RWPE2 (cell line): ENCODE data around the gene TUBE1.

Source experiments
- ATAC-seq: fragments of 200-7000 bp; cut with Tn5 transposase; 3 replicates; pipeline ENCODE4 v1.9.1; 2021; ENCODE audit warnings: low read depth
- DNase-seq: peaks from one replicate; pipeline ENCODE4 v3.0.0-alpha.2; 2020; ENCODE audit warnings: low spot score
- H3K27ac ChIP-seq: fragments of 450-650 bp; 2 replicates; pipeline ENCODE4 v1.5.1; 2017; ENCODE audit warnings: mild to moderate bottlenecking; ENCODE audit not compliant: poor library complexity, severe bottlenecking
- H3K27me3 ChIP-seq: fragments of 250-450 bp; sonication (Bioruptor Pico); 2 replicates; pipeline ENCODE4 v1.5.1; 2021; ENCODE audit warnings: mild to moderate bottlenecking, moderate library complexity; ENCODE audit not compliant: insufficient read depth, poor library complexity, severe bottlenecking
- H3K36me3 ChIP-seq: fragments of 250-450 bp; sonication (Bioruptor Pico); 2 replicates; pipeline ENCODE4 v1.5.1; 2020; ENCODE audit warnings: low read depth, mild to moderate bottlenecking, moderate library complexity
- H3K4me1 ChIP-seq: fragments of 250-450 bp; sonication (Bioruptor Pico); 2 replicates; pipeline ENCODE4 v1.5.1; 2021; ENCODE audit warnings: mild to moderate bottlenecking, moderate library complexity; ENCODE audit not compliant: insufficient read depth, poor library complexity, severe bottlenecking
- H3K4me3 ChIP-seq: fragments of 250-450 bp; sonication (Bioruptor Pico); 2 replicates; pipeline ENCODE4 v1.5.1; 2021; ENCODE audit warnings: mild to moderate bottlenecking, moderate library complexity; ENCODE audit not compliant: severe bottlenecking
- H3K9me3 ChIP-seq: fragments of 250-450 bp; sonication (Bioruptor Pico); 2 replicates; pipeline ENCODE4 v1.5.1; 2021; ENCODE audit warnings: mild to moderate bottlenecking, moderate library complexity; ENCODE audit not compliant: severe bottlenecking
- TF ChIP-seq, protein P1 (sequence below): fragments of 450-650 bp; IDR thresholded peaks from one replicate; pipeline ENCODE4 v1.5.1; 2017; ENCODE audit warnings: mild to moderate bottlenecking, moderate library complexity; ENCODE audit not compliant: poor library complexity, severe bottlenecking

The TUBE1 gene

GRCh38 chr6:112033791-112034615, 53.3 kb downstream of the TUBE1 start:
- H3K4me1 ChIP-seq: peaks cover 3% of the 10 kb centered on the region
- H3K4me3 ChIP-seq: no peak overlapping the region
- TF ChIP-seq, protein P1, sequence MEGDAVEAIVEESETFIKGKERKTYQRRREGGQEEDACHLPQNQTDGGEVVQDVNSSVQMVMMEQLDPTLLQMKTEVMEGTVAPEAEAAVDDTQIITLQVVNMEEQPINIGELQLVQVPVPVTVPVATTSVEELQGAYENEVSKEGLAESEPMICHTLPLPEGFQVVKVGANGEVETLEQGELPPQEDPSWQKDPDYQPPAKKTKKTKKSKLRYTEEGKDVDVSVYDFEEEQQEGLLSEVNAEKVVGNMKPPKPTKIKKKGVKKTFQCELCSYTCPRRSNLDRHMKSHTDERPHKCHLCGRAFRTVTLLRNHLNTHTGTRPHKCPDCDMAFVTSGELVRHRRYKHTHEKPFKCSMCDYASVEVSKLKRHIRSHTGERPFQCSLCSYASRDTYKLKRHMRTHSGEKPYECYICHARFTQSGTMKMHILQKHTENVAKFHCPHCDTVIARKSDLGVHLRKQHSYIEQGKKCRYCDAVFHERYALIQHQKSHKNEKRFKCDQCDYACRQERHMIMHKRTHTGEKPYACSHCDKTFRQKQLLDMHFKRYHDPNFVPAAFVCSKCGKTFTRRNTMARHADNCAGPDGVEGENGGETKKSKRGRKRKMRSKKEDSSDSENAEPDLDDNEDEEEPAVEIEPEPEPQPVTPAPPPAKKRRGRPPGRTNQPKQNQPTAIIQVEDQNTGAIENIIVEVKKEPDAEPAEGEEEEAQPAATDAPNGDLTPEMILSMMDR: no peak
- no peaks in the 10 kb centered on the region for H3K9me3 ChIP-seq
- H3K27ac ChIP-seq: no peak overlapping the region
- DNase-seq (no peak), ATAC-seq (no peak)
- H3K27me3 ChIP-seq: no peaks in the 10 kb centered on the region
- H3K36me3 ChIP-seq: no peaks in the 10 kb centered on the region

- no peak for ATAC-seq
- Histone ChIP-seq H3K27me3 (no peaks in the 10 kb centered on the region), H3K36me3 (no peaks in the 10 kb centered on the region), H3K4me1 (no peaks in the 10 kb centered on the region), H3K27ac (no peak overlapping the region), H3K4me3 (no peak overlapping the region), H3K9me3 (no peaks in the 10 kb centered on the region)
- no peak for DNase-seq
- TF ChIP-seq, protein P1: no peak
Measured at GRCh38 chr6:112032728-112033127, 54.6 kb downstream of the TUBE1 start.

DNA sequence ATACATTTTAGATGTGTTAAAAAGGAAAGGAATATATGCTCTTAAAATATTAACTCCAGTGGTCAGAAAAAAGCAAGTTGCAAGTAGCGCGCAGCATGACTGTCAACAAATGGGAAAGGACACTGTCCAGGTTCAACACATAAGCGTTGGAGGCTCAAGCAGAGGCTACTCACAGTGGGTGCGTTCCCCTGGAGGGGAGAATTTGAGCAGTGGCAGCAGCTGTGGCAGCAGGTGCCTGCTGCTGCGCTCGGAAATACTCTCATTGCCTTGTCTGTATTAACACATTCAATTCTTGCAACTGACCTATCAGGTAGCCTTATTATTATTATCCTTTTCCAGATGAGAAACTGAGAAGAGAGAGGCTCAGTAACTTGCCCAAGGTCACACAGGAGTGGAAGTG, 55.3 kb downstream of the TUBE1 start:
- no peak for ATAC-seq
- DNase-seq: no peak
- TF ChIP-seq, protein P1: no peak

GRCh38 chr6:112030961-112031660, 56.2 kb downstream of the TUBE1 start:
- no peaks in the 10 kb centered on the region for H3K9me3 ChIP-seq
- H3K4me1 ChIP-seq: no peaks in the 10 kb centered on the region
- TF ChIP-seq, protein P1: no peak
- no peaks in the 10 kb centered on the region for H3K27me3 ChIP-seq
- H3K27ac ChIP-seq: no peak overlapping the region
- DNase-seq: no peak
- no peak overlapping the region for H3K4me3 ChIP-seq
- ATAC-seq: no peak
- H3K36me3 ChIP-seq: no peaks in the 10 kb centered on the region

More for the DNA sequence above, 55.3 kb downstream of the TUBE1 start:
- H3K36me3 ChIP-seq: no peaks in the 10 kb centered on the region
- no peaks in the 10 kb centered on the region for H3K9me3 ChIP-seq
- no peak overlapping the region for H3K27ac ChIP-seq
- no peaks in the 10 kb centered on the region for H3K27me3 ChIP-seq
- H3K4me1 ChIP-seq: no peaks in the 10 kb centered on the region
- H3K4me3 ChIP-seq: no peak overlapping the region
